ENCODE data around the gene AP1M2. TPM values are rescaled to one million over a fixed set of nuclear protein-coding genes. Genes with fewer than 3 reads are reported as not detected.
"Not testable (repeated sequence)": the region's sequence is repeated elsewhere in the genome, so short reads cannot be mapped to it uniquely, and the experiment has no call there.

The AP1M2 gene
- total RNA-seq, 1 donor from 2014 or later: not detected

GRCh38 chr19:10603084-10603872, 16.2 kb upstream of the AP1M2 start:
- ATAC-seq (ENCODE audit: poor library complexity) (peak; percentile 21), DNase-seq (peak; percentile 56)
- intact Hi-C loops (cut with DNase I): no loop called here

DNA sequence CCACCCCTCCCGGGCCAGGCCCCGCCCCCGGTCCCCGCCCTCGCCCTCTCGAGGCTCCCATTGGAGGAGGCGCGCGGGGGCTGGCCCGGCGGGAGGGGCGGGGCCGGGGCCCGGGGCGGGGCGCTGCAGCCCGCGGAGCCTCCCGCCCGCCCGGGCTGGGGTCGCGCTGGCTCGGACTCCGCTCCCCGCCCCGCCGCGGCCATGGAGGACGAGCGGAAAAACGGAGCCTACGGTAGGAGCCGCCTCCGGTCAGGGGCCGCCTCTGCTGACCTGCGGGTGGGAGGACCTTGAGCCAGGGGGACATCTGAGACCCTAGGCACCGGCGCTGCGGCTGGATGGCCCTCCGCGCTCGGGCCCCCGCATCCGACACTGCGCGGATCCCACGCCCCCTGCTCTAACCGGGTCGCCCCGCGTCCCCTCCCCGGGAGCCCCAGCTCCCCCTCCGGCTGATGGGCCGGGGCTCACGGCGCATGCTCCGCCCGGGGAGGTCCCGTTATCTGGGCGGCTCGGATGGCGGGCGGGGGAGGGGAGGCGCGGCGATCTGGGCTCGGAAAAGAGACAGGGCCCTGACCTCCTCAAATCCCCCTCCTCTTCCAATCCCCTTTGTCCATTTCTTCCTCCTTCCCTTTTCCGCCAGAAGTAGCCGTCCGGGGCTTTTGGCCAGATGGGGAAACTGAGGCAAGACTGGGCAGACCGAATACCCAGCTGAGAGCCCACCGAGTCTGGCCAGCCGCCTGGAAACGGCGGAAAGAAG, 15.4 kb upstream of the AP1M2 start:
- intact Hi-C loops (cut with DNase I): no loop called here
- DNase-seq: peak; percentile 92
- ATAC-seq (ENCODE audit: poor library complexity): peak; percentile 99

DNA sequence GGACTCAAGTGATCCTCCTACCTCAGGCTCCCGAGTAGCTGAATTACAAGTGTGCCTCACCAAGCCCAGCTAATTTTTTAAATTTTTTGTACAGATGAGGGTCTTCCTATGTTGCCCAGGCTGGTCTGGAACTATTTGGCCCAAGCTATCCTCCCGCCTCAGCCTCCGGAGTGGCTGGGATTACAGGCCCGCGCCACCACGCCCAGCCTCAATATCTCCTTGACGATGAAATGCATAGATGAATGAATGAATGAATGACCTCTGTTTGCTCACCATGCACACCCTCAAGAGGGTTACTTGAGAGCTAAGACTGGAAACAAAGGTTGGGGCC, 14.9 kb upstream of the AP1M2 start:
- ATAC-seq (ENCODE audit: poor library complexity) (no peak), DNase-seq (no peak)
- intact Hi-C loops (cut with DNase I): no loop called here

DNA sequence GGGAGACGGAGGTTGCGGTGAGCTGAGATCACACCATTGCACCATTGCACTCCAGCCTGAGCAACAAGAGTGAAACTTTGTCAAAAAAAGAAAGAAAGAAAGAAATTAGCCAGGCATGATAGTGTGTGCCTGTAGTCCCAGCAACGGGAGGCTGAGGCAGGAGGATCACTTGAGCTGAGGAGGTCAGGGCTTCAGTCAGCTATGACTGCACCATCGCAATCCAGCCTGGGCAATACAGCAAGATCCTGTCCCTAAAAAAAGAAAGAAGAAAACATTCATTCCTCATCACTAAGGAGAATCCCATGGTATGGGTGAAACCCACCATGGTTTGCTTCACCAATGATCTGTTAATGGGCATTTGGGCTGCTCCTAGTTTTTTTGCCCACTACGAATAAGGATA, 13.0 kb upstream of the AP1M2 start:
- ATAC-seq (ENCODE audit: poor library complexity) (no peak), DNase-seq (no peak)
- intact Hi-C loops (cut with DNase I): no loop called here

GRCh38 chr19:10593820-10594637, 6.9 kb upstream of the AP1M2 start:
- intact Hi-C loops (cut with DNase I): no loop called here
- peak; percentile 70 for ATAC-seq (ENCODE audit: poor library complexity)
- DNase-seq: peak; percentile 72

DNA sequence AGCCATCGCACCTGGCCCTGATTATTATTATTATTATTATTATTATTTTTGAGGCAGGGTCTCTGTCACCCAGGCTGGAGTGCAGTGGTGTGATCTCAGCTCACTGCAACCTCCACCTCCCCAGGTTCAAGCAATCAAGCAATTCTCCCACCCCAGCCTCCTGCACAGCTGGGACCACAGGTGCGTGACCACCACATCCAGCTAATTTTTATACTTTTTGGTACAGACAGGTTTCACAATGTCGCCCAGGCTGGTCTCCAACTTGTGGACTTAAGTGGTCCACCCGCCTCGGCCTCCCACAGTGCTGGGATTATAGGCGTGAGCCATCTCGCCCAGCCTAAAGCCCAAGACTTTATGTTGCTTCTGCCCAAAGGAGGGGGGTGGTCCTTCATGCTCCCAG, 6.0 kb upstream of the AP1M2 start:
- intact Hi-C loops (cut with DNase I): no loop called here

GRCh38 chr19:10587839-10588150, 683 bp upstream of the AP1M2 start:
- no peak for DNase-seq
- intact Hi-C loops (cut with DNase I): no loop called here
- no peak for ATAC-seq (ENCODE audit: poor library complexity)

More for the DNA sequence above, 6.0 kb upstream of the AP1M2 start:
- ATAC-seq (ENCODE audit: poor library complexity) (no peak), DNase-seq (no peak)

DNA sequence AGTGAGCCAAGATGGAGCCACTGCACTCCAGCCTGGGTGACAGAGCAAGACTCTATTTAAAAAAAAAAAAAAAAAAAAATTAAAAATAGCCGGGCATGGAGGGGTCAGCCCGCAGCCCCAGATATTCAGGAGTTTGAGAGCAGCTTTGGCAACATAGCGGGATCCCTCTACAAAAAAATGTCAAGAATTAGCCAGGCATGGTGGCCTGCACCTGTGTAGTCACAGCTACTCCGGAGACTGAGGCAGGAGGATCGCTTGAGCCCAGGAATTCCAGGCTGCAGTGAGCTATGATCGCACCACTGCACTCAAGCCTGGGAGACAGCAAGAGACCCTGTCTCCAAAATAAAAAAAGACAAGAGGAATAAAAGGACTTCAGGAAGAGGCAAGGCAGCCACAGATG, 716 bp downstream of the AP1M2 start:
- intact Hi-C loops (cut with DNase I): no loop called here
- no peak for DNase-seq
- ATAC-seq (ENCODE audit: poor library complexity): no peak

DNA sequence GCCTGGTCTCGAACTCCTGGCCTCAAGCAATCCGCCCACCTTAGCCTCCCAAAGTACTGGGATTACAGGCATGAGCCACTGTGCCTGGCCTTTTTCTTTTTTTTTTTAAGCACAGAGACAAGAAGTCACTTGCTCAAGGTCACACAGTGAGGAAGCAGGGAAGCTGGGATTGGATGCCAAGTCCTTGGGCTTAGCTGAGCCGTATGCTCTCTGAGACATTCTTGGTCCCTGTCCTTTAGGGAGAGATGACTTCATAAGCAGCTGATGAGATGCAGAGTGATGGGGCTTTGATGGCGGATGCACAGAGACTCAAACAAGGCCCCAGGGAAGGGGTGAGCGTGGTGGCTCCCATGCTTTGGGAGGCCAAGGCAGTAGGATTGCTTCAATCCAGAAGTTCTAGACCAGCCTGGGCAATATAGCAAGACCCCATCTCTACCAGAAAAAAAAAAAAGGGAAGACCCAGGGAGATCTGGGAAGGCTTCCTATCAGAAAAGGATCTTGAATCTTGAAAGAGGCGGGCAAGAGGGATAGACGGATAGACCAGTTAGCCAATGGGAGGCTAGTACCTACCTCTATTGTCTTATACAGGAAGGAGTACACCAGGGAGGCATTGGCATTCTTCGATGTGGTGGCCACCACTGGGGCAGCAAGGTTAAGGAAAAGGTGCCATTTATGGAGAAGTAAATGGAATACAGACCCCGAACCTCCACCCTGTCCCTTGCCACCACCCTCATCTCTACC, 3.9 kb downstream of the AP1M2 start:
- ATAC-seq (ENCODE audit: poor library complexity) (no peak), DNase-seq (no peak)
- intact Hi-C loops (cut with DNase I): no loop called here

DNA sequence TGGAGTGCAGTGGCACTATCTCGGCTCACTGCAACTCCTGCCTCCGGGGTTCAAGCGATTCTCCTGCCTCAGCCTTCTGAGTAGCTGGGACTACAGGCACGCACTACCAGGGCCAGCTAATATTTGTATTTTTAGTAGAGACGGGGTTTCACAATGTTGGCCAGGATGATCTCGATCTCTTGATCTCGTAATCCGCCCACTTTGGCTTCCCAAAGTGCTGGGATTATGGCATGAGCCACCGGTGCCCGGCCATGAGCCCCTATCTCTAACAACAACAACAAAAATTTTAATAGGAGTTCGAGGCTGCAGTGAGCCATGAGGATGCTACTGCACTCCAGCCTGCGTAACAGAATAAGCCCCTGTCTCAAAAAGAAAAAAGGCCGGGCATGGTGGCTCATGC, 5.0 kb downstream of the AP1M2 start:
- no peak for DNase-seq
- ATAC-seq (ENCODE audit: poor library complexity): no peak
- intact Hi-C loops (cut with DNase I): no loop called here

DNA sequence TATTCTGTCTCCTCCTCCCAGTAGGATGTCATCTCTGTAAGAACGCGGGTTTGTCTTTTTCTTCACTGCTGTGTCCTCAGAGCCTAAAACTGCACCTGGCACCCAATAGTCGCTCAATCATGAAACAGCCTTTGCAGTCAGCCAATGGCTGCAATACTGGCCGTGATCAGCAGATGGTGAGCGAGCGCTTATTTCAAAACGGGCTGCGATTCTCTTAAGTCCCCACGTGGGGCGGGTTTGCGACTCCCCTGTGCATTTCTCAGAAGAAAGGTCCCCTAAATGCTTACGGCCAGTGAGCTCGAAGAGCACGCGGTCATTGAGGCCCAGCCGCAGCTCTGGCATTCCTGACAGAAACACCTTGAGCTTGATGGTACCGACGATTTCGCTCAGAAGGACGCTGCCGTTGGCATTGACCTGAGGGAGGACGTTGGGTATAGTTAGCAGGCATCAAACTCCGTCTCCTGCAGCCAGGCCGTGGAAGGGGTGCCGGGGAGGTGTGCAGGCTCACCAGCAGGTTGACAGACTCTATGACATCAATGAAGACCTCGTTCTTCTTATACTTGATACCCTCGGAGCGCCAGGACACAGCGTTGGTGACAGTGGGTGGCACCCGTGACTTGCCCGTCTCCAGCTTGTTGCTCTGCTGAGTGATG, 6.0 kb downstream of the AP1M2 start:
- peak; percentile 93 for DNase-seq
- intact Hi-C loops (cut with DNase I): loop anchor here (2.0 kb wide), 1 partner anchor 64 kb away; no protein-coding TSS in a partner anchor
- peak; percentile 96 for ATAC-seq (ENCODE audit: poor library complexity)

- intact Hi-C loops (cut with DNase I): no loop called here
- no peak for DNase-seq
- ATAC-seq (ENCODE audit: poor library complexity): no peak
These were observed 9.2 kb downstream of the AP1M2 start for GRCh38 chr19:10577951-10578350.

- intact Hi-C loops (cut with DNase I): no loop called here
- DNase-seq (no peak), ATAC-seq (ENCODE audit: poor library complexity) (no peak)
These were observed 11.9 kb downstream of the AP1M2 start for GRCh38 chr19:10575011-10575716.

DNA sequence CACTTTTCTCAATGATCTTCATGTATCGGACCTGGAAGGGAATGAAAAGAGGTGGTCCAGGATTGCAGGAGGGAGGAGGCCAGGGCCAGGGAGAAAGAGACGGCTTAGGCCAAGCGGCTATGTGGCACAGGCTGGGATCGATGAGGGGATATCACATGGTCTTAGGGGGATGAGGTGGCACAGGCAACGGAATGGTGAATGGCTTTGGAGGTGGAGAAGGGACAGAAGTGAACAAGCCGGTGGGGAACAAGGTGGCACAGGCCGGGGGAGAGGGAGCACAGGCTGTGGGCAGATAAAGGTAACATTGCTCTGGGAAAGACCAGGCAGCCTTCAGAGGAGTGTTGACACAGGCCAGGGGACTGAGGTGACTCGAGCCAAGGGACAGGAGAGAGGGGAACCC, 12.7 kb downstream of the AP1M2 start:
- no peak for ATAC-seq (ENCODE audit: poor library complexity)
- no peak for DNase-seq

DNA sequence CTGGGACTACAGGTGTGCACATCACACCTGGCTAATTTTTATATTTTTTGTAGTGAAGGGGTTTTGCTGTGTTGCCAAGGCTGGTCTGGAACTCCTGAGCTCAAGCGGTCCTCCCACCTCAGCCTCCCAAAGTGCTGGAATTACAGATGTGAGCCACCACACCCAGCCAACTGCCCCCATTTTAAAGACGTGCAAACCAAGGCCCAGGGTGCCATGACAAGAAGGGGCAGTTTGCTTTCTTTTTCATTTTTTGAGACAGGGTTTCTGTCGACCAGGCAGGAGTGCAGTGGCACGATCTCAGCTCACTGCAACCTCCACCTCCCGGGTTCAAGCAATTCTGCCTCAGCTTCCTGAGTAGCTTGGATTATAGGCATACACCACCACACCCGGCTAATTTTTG, 13.3 kb downstream of the AP1M2 start:
- DNase-seq; intact Hi-C loops (cut with DNase I); ATAC-seq (ENCODE audit: poor library complexity): not testable (repeated sequence)

More for the DNA sequence above, 12.7 kb downstream of the AP1M2 start:
- intact Hi-C loops (cut with DNase I): no loop called here

DNA sequence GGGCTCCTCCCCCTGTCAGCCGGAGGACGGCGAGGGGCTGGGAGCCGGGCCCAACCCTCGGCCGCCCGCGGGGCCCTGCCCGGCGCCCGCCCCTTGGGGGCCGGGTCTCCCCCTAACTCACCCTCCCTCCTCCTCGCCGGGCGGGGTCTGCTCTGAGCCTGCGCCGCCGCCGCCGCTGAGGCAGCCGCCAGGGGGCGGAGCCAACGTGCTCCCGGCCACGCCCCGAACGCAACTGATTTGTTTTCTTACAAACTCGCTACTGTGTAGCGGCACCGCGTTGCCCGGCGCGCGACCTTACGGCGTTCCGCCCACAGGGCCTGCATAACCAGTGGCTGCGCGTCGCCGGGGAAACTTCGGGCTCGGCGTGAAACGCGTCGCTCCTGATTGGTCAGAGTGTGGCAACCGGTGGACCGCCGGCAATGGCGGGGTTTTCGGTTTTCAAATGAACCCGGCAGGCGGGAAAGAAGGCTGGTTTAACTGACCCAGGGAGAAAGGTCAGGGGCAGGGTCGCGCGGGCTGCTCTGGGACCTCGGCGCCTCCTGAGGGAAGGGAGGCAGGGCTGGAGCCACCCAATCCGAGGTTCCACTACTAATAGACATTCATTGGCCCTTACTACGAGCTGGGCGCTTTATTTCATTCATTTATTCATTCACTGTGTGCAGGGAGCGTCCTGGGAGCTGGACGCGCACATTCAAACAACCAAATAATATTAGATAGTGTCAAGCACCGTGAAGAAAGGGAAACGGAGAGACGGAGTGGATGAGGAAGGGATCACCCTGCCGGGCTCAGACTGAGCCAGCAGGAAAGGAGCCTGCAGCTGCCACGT, 18.1 kb downstream of the AP1M2 start, which contains the start of gene CDKN2D:
Gene CDKN2D, minus strand, starts transcription at position 154 of the 826 bp plus-strand sequence. CDS start 326 bp downstream, outside the sequence.
- intact Hi-C loops (cut with DNase I): loop anchor here (5.0 kb wide), 1 partner anchor 167 kb away; the partner anchor contains the start of gene CDC37
- DNase-seq: peak; percentile 100
- ATAC-seq (ENCODE audit: poor library complexity): peak; percentile 89

Measured in Right ventricle myocardium superior (tissue), 1 donor.